Adipocyte (in vitro differentiated cells): Measurements from ENCODE around the gene PMP22.
A peak's percentile ranks its signal among the peaks of the same experiment; 100 is the strongest.

Source experiments
- DNase-seq: peaks from one replicate; pipeline ENCODE4 v3.0.0-alpha.2; 2015; ENCODE audit warnings: low read depth
- H3K27me3 ChIP-seq: replicated peaks from 2 replicates; pipeline ENCODE4 v1.7.0; 2013; ENCODE audit warnings: mild to moderate bottlenecking, low read length, moderate library complexity; ENCODE audit not compliant: control insufficient read depth, insufficient read depth
- H3K36me3 ChIP-seq: 2 replicates; pipeline ENCODE4 v1.7.0; 2013; ENCODE audit warnings: low read length, mild to moderate bottlenecking, moderate library complexity; ENCODE audit not compliant: control insufficient read depth, insufficient read depth, severe bottlenecking
- H3K4me1 ChIP-seq: 2 replicates; pipeline ENCODE4 v1.7.0; 2013; ENCODE audit warnings: mild to moderate bottlenecking, low read length, moderate library complexity; ENCODE audit not compliant: control insufficient read depth, insufficient read depth
- H3K4me3 ChIP-seq: 2 replicates; pipeline ENCODE4 v1.7.0; 2013; ENCODE audit warnings: mild to moderate bottlenecking, low read length, moderate library complexity
- H3K9ac ChIP-seq: 2 replicates; pipeline ENCODE4 v1.7.0; 2013; ENCODE audit warnings: mild to moderate bottlenecking, low read length, moderate library complexity
- H3K9me3 ChIP-seq: 2 replicates; pipeline ENCODE4 v1.7.0; 2013; ENCODE audit warnings: mild to moderate bottlenecking, low read length, moderate library complexity; ENCODE audit not compliant: control insufficient read depth

Gene PMP22

GRCh38 chr17:15290605-15291004, 25.5 kb upstream of the PMP22 start:
- no peaks in the 10 kb centered on the region for H3K27me3 ChIP-seq
- no peaks in the 10 kb centered on the region for H3K9me3 ChIP-seq
- H3K36me3 ChIP-seq, result no peaks in the 10 kb centered on the region
- H3K9ac ChIP-seq, result no peak overlapping the region
- no peak overlapping the region for H3K4me3 ChIP-seq
- no peak for DNase-seq
- peaks cover 25% of the 10 kb centered on the region for H3K4me1 ChIP-seq

- H3K36me3 ChIP-seq, result no peaks in the 10 kb centered on the region
- peak; percentile 65 for DNase-seq
- H3K9ac ChIP-seq, result no peak overlapping the region
- no peaks in the 10 kb centered on the region for H3K27me3 ChIP-seq
- peaks cover 25% of the 10 kb centered on the region for H3K4me1 ChIP-seq
- H3K9me3 ChIP-seq, result no peaks in the 10 kb centered on the region
- H3K4me3 ChIP-seq, result no peak overlapping the region
Measured at GRCh38 chr17:15289285-15290183, 24.4 kb upstream of the PMP22 start.

GRCh38 chr17:15288859-15289258, 23.7 kb upstream of the PMP22 start:
- Histone ChIP-seq H3K27me3 (no peaks in the 10 kb centered on the region), H3K4me3 (no peak overlapping the region), H3K36me3 (no peaks in the 10 kb centered on the region), H3K9me3 (no peaks in the 10 kb centered on the region), H3K9ac (no peak overlapping the region), H3K4me1 (peaks cover 25% of the 10 kb centered on the region)
- DNase-seq, result no peak

- Histone ChIP-seq H3K36me3 (no peaks in the 10 kb centered on the region), H3K4me1 (peaks cover 25% of the 10 kb centered on the region), H3K9me3 (no peaks in the 10 kb centered on the region), H3K27me3 (no peaks in the 10 kb centered on the region), H3K9ac (peak overlapping the region; percentile 28), H3K4me3 (peak overlapping the region; percentile 64)
- DNase-seq, result no peak
Measured at GRCh38 chr17:15287538-15288267, 22.6 kb upstream of the PMP22 start.

GRCh38 chr17:15285466-15285865, 20.3 kb upstream of the PMP22 start:
- Histone ChIP-seq H3K4me1 (peaks cover 18% of the 10 kb centered on the region), H3K4me3 (no peak overlapping the region), H3K36me3 (no peaks in the 10 kb centered on the region), H3K27me3 (no peaks in the 10 kb centered on the region), H3K9me3 (no peaks in the 10 kb centered on the region), H3K9ac (no peak overlapping the region)
- DNase-seq, result no peak

- H3K4me1 ChIP-seq, result peaks cover 22% of the 10 kb centered on the region
- no peaks in the 10 kb centered on the region for H3K36me3 ChIP-seq
Measured at GRCh38 chr17:15284537-15284936, 19.4 kb upstream of the PMP22 start.

GRCh38 chr17:15284107-15284506, 19.0 kb upstream of the PMP22 start:
- H3K36me3 ChIP-seq, result no peaks in the 10 kb centered on the region
- no peak for DNase-seq
- no peaks in the 10 kb centered on the region for H3K9me3 ChIP-seq
- H3K4me3 ChIP-seq, result no peak overlapping the region
- H3K9ac ChIP-seq, result no peak overlapping the region
- no peaks in the 10 kb centered on the region for H3K27me3 ChIP-seq
- H3K4me1 ChIP-seq, result peaks cover 22% of the 10 kb centered on the region

More at GRCh38 chr17:15284537-15284936, 19.4 kb upstream of the PMP22 start:
- H3K9me3 ChIP-seq, result no peaks in the 10 kb centered on the region
- no peaks in the 10 kb centered on the region for H3K27me3 ChIP-seq
- no peak overlapping the region for H3K4me3 ChIP-seq
- DNase-seq, result no peak
- no peak overlapping the region for H3K9ac ChIP-seq

GRCh38 chr17:15281909-15282308, 16.8 kb upstream of the PMP22 start:
- no peaks in the 10 kb centered on the region for H3K9me3 ChIP-seq
- DNase-seq, result no peak
- H3K36me3 ChIP-seq, result no peaks in the 10 kb centered on the region
- no peak overlapping the region for H3K9ac ChIP-seq
- no peaks in the 10 kb centered on the region for H3K27me3 ChIP-seq
- H3K4me1 ChIP-seq, result peaks cover 24% of the 10 kb centered on the region
- H3K4me3 ChIP-seq, result no peak overlapping the region

GRCh38 chr17:15278924-15279477, 13.9 kb upstream of the PMP22 start:
- Histone ChIP-seq H3K4me1 (peaks cover 37% of the 10 kb centered on the region), H3K27me3 (no peaks in the 10 kb centered on the region), H3K9me3 (no peaks in the 10 kb centered on the region), H3K4me3 (peak overlapping the region; percentile 83), H3K36me3 (no peaks in the 10 kb centered on the region), H3K9ac (peak overlapping the region; percentile 92)
- DNase-seq, result peak; percentile 44

GRCh38 chr17:15278380-15278779, 13.3 kb upstream of the PMP22 start:
- Histone ChIP-seq H3K27me3 (no peaks in the 10 kb centered on the region), H3K9ac (peak overlapping the region; percentile 92), H3K4me3 (peak overlapping the region; percentile 83), H3K9me3 (peaks cover 2% of the 10 kb centered on the region), H3K36me3 (no peaks in the 10 kb centered on the region), H3K4me1 (peaks cover 43% of the 10 kb centered on the region)
- no peak for DNase-seq

GRCh38 chr17:15274017-15274416, 8.9 kb upstream of the PMP22 start:
- peak overlapping the region; percentile 65 for H3K9ac ChIP-seq
- H3K4me1 ChIP-seq, result peaks cover 68% of the 10 kb centered on the region
- H3K36me3 ChIP-seq, result no peaks in the 10 kb centered on the region
- no peak for DNase-seq
- peaks cover 2% of the 10 kb centered on the region for H3K9me3 ChIP-seq
- H3K27me3 ChIP-seq, result no peaks in the 10 kb centered on the region
- no peak overlapping the region for H3K4me3 ChIP-seq
